DOHH2 (cell line): ENCODE results near the gene SLC26A3.

Experiments used
- H3F3A ChIP-seq: fragments of 200-600 bp; sonication (generic), shearing (Covaris generic); 2 replicates; pipeline ENCODE4 v1.6.0; 2016; ENCODE audit warnings: antibody characterized with exemption, mild to moderate bottlenecking; ENCODE audit not compliant: control insufficient read depth, insufficient read depth
- H3K27ac ChIP-seq: fragments of 200-600 bp; sonication (generic); 2 replicates; pipeline ENCODE4 v1.5.1; 2014; ENCODE audit warnings: low read depth, mild to moderate bottlenecking, low read length, moderate library complexity
- H3K27me3 ChIP-seq: fragments of 200-600 bp; sonication (generic); 2 replicates; pipeline ENCODE4 v1.6.1; 2014; ENCODE audit warnings: mild to moderate bottlenecking, low read length, mixed read lengths; ENCODE audit not compliant: control insufficient read depth
- H3K36me3 ChIP-seq: fragments of 200-600 bp; sonication (generic); 2 replicates; pipeline ENCODE4 v1.6.1; 2014; ENCODE audit warnings: mild to moderate bottlenecking, low read length, moderate library complexity, mixed read lengths; ENCODE audit not compliant: control insufficient read depth
- H3K4me1 ChIP-seq: fragments of 200-600 bp; sonication (generic); 2 replicates; pipeline ENCODE4 v1.6.1; 2014; ENCODE audit warnings: mild to moderate bottlenecking, low read length, mixed read lengths; ENCODE audit not compliant: control insufficient read depth
- H3K4me2 ChIP-seq: fragments of 200-600 bp; sonication (generic); 2 replicates; pipeline ENCODE4 v1.6.0; 2014; ENCODE audit warnings: mild to moderate bottlenecking, low read length, moderate library complexity
- H3K4me3 ChIP-seq: fragments of 200-600 bp; sonication (generic); 2 replicates; pipeline ENCODE4 v1.5.1; 2014; ENCODE audit warnings: mild to moderate bottlenecking, low read length, mixed read lengths
- H3K79me2 ChIP-seq: fragments of 200-600 bp; sonication (generic); 2 replicates; pipeline ENCODE4 v1.6.1; 2014; ENCODE audit warnings: mild to moderate bottlenecking, low read length, mixed read lengths; ENCODE audit not compliant: control insufficient read depth
- H3K9me2 ChIP-seq: fragments of 200-600 bp; sonication (generic); replicated peaks from 2 replicates; pipeline ENCODE4 v1.6.1; 2014; ENCODE audit warnings: mild to moderate bottlenecking, low read length, mixed read lengths; ENCODE audit not compliant: control insufficient read depth
- H3K9me3 ChIP-seq: fragments of 200-600 bp; sonication (generic); 2 replicates; pipeline ENCODE4 v1.6.1; 2014; ENCODE audit warnings: antibody characterized with exemption, low read length, mixed read lengths; ENCODE audit not compliant: control insufficient read depth, insufficient read depth
- H4K20me1 ChIP-seq: fragments of 200-600 bp; sonication (generic); 2 replicates; pipeline ENCODE4 v1.6.0; 2014; ENCODE audit warnings: low read depth, mild to moderate bottlenecking, antibody characterized with exemption, low read length, moderate library complexity; ENCODE audit not compliant: control insufficient read depth, insufficient read depth
- EZH2phosphoT487 ChIP-seq: fragments of 200-600 bp; sonication (generic); IDR thresholded peaks from 2 replicates; pipeline ENCODE4 v1.6.1; 2017; ENCODE audit warnings: borderline replicate concordance, mild to moderate bottlenecking, antibody characterized with exemption, low read length, moderate library complexity, mixed read lengths
- TF ChIP-seq, protein P1 (sequence below): fragments of 200-600 bp; sonication (generic); IDR thresholded peaks from one replicate; pipeline ENCODE4 v1.5.1; 2014; ENCODE audit warnings: antibody characterized with exemption, mild to moderate bottlenecking, low read depth, low read length; ENCODE audit not compliant: poor library complexity, severe bottlenecking

SLC26A3 gene

DNA sequence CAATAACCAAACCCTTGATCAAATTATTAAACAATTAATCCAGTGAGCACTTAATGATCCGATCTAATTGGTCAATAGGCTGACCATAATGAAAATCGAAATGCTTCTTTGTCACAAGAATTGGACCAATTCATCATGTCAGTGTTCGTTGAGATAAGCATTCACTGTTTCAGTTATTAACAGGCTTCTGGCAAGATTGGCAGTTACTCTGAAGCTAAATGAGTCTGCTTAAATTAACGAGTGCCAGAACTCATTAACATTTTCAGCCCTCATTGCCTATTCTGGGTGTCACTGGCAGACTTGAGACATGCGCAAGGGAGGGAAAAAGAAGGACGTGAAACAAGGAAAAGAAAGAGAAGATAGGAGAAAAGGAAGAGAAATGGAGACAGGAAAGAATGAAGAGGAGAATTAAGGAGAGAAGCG, 30.7 kb upstream of the SLC26A3 start:
- Histone ChIP-seq H3K9me2 (no peaks in the 10 kb centered on the region), H3K27ac (no peak overlapping the region), H3K27me3 (no peaks in the 10 kb centered on the region), H3K4me2 (no peak overlapping the region), H3F3A (no peaks in the 10 kb centered on the region), H3K4me3 (no peak overlapping the region), H3K9me3 (no peaks in the 10 kb centered on the region), H3K36me3 (no peaks in the 10 kb centered on the region), H4K20me1 (no peaks in the 10 kb centered on the region), H3K4me1 (no peaks in the 10 kb centered on the region), H3K79me2 (no peaks in the 10 kb centered on the region)
- no peak for TF ChIP-seq EZH2phosphoT487
- TF ChIP-seq, protein P1, sequence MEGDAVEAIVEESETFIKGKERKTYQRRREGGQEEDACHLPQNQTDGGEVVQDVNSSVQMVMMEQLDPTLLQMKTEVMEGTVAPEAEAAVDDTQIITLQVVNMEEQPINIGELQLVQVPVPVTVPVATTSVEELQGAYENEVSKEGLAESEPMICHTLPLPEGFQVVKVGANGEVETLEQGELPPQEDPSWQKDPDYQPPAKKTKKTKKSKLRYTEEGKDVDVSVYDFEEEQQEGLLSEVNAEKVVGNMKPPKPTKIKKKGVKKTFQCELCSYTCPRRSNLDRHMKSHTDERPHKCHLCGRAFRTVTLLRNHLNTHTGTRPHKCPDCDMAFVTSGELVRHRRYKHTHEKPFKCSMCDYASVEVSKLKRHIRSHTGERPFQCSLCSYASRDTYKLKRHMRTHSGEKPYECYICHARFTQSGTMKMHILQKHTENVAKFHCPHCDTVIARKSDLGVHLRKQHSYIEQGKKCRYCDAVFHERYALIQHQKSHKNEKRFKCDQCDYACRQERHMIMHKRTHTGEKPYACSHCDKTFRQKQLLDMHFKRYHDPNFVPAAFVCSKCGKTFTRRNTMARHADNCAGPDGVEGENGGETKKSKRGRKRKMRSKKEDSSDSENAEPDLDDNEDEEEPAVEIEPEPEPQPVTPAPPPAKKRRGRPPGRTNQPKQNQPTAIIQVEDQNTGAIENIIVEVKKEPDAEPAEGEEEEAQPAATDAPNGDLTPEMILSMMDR: no peak

DNA sequence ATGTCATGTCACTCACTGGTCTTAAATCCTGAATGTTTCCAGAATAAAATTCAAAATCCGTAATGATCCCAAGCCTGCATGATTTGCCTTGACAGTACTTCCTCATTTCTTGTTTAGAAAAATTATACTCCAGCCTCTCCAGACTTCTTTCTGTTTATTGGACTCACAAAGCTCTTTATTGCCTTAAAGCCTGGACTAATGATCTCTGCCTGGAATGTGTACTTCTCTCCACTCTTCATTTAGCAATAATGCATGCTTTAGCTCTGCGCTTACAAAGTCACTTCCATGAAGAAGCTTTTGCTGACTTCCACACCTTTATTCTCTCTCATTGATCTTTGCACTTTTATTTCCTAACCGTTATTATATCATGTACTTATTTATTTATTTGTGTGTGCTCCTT, 27.4 kb upstream of the SLC26A3 start:
- H3K36me3 ChIP-seq: no peaks in the 10 kb centered on the region
- H3K4me2 ChIP-seq: no peak overlapping the region
- no peaks in the 10 kb centered on the region for H3K9me2 ChIP-seq
- no peak overlapping the region for H3K27ac ChIP-seq
- no peaks in the 10 kb centered on the region for H3K9me3 ChIP-seq
- H3F3A ChIP-seq: no peaks in the 10 kb centered on the region
- no peaks in the 10 kb centered on the region for H3K4me1 ChIP-seq
- H3K4me3 ChIP-seq: no peak overlapping the region
- H3K79me2 ChIP-seq: no peaks in the 10 kb centered on the region
- H4K20me1 ChIP-seq: no peaks in the 10 kb centered on the region
- H3K27me3 ChIP-seq: no peaks in the 10 kb centered on the region
- no peak for TF ChIP-seq EZH2phosphoT487

DNA sequence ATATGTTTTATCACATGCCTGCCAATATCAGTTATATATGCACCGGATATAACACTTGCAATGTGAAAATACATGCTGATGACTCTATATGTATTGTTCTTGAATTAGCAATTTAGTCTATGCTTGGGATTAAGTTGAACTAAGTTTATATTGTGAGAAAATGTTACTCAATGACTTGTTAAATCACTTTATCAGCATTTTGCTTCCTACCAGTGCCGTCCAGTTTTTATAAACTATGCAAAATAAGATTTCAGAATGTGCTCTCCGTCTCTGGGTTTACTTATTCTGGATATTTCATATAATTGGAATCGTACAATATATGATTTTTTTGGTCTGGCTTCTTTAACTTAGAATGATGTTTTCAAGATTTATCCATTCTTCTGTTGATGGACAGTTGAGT, 25.5 kb upstream of the SLC26A3 start:
- no peaks in the 10 kb centered on the region for H3F3A ChIP-seq
- H4K20me1 ChIP-seq: no peaks in the 10 kb centered on the region
- no peaks in the 10 kb centered on the region for H3K9me3 ChIP-seq
- no peak overlapping the region for H3K4me3 ChIP-seq
- H3K79me2 ChIP-seq: no peaks in the 10 kb centered on the region
- H3K36me3 ChIP-seq: no peaks in the 10 kb centered on the region
- H3K27ac ChIP-seq: no peak overlapping the region
- no peaks in the 10 kb centered on the region for H3K27me3 ChIP-seq
- no peak overlapping the region for H3K4me2 ChIP-seq
- H3K4me1 ChIP-seq: no peaks in the 10 kb centered on the region
- H3K9me2 ChIP-seq: no peaks in the 10 kb centered on the region
- TF ChIP-seq, protein P1: no peak
- TF ChIP-seq EZH2phosphoT487: no peak

DNA sequence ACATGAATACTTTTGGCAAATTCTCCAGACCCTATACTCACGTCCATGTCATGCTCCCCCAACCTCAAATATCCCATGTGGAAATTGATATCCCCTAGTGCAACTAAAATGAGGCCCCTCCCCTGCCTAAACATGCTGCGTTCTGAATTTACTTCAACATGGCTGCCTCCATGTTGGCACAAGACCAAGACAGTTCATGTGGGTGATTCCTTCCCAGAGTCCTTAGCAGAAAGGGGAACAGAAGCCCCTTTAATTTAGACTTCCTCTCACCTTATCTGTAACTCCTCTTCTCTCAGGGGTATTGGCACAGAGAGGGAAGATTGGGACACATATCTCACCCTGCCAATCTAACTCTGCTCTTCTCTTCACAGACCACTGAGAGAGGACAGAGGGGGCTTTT, 24.5 kb upstream of the SLC26A3 start:
- Histone ChIP-seq H3K79me2 (no peaks in the 10 kb centered on the region), H3K9me3 (no peaks in the 10 kb centered on the region), H3K27ac (no peak overlapping the region), H3K36me3 (no peaks in the 10 kb centered on the region), H3K27me3 (no peaks in the 10 kb centered on the region), H3K4me1 (no peaks in the 10 kb centered on the region), H3K4me3 (no peak overlapping the region), H4K20me1 (no peaks in the 10 kb centered on the region), H3F3A (no peaks in the 10 kb centered on the region), H3K9me2 (no peaks in the 10 kb centered on the region), H3K4me2 (no peak overlapping the region)
- TF ChIP-seq EZH2phosphoT487: no peak
- TF ChIP-seq, protein P1: no peak
